Endothelial cell (in vitro differentiated cells): ENCODE measurements around the gene KCNIP4. TPM values are rescaled to one million over a fixed set of nuclear protein-coding genes. Genes with fewer than 3 reads are reported as not detected.
A peak's percentile ranks its signal among the peaks of the same experiment; 100 is the strongest.

Source experiments
- DNase-seq: peaks from one replicate; pipeline ENCODE4 v3.0.0; 2021; ENCODE audit warnings: low spot score
- H3K27ac Mint-ChIP-seq: one replicate; pipeline ENCODE4 v1.8.0; 2021; ENCODE audit warnings: mixed read lengths, inconsistent platforms; ENCODE audit not compliant: unreplicated experiment
- H3K27me3 Mint-ChIP-seq: one replicate; pipeline ENCODE4 v1.8.0; 2021; ENCODE audit warnings: mild to moderate bottlenecking, moderate library complexity, mixed read lengths, inconsistent platforms; ENCODE audit not compliant: unreplicated experiment
- H3K36me3 Mint-ChIP-seq: one replicate; pipeline ENCODE4 v1.8.0; 2021; ENCODE audit warnings: mild to moderate bottlenecking, low read depth, mixed read lengths, inconsistent platforms; ENCODE audit not compliant: unreplicated experiment
- H3K4me1 Mint-ChIP-seq: one replicate; pipeline ENCODE4 v1.8.0; 2021; ENCODE audit warnings: mild to moderate bottlenecking, mixed read lengths, inconsistent platforms; ENCODE audit not compliant: unreplicated experiment
- H3K4me3 Mint-ChIP-seq: one replicate; pipeline ENCODE4 v1.8.0; 2021; ENCODE audit warnings: mild to moderate bottlenecking, mixed read lengths, inconsistent platforms; ENCODE audit not compliant: unreplicated experiment
- H3K9me3 Mint-ChIP-seq: one replicate; pipeline ENCODE4 v1.8.0; 2021; ENCODE audit warnings: mixed read lengths, inconsistent platforms; ENCODE audit not compliant: unreplicated experiment
- CTCF ChIP-seq: fragments of 200-600 bp; sonication (generic); IDR thresholded peaks from one replicate; pipeline ENCODE4 v1.5.0; 2021; ENCODE audit warnings: antibody characterized with exemption; ENCODE audit not compliant: unreplicated experiment
- total RNA-seq: library from RNA; stranded (reverse); fragmentation: NEBNext Ultra II Directional; extraction: Animal tissue kit (Norgen Biotek cat#: 25700); gene quantifications from one replicate; pipeline ENCODE4 v1.2.1, GENCODE V29; 2021; ENCODE audit not compliant: unreplicated experiment

The KCNIP4 gene
- total RNA-seq, 1 donor from 2014 or later = 0.31 TPM

- Mint-ChIP-seq H3K4me3 (no peak overlapping the region), H3K4me1 (no peaks in the 10 kb centered on the region), H3K9me3 (peaks cover 6% of the 10 kb centered on the region), H3K36me3 (peaks cover 6% of the 10 kb centered on the region), H3K27ac (no peak overlapping the region), H3K27me3 (no peaks in the 10 kb centered on the region)
- TF ChIP-seq CTCF = no peak
- no peak for DNase-seq
Measured at GRCh38 chr4:20778896-20779295, 1169.7 kb downstream of the KCNIP4 start.

GRCh38 chr4:20773144-20773997, 1175.2 kb downstream of the KCNIP4 start:
- H3K27me3 Mint-ChIP-seq = peaks cover 2% of the 10 kb centered on the region

GRCh38 chr4:20764366-20764992, 1184.1 kb downstream of the KCNIP4 start:
- Mint-ChIP-seq H3K27ac (no peak overlapping the region), H3K4me3 (no peak overlapping the region), H3K36me3 (no peaks in the 10 kb centered on the region), H3K27me3 (peaks cover 2% of the 10 kb centered on the region), H3K9me3 (no peaks in the 10 kb centered on the region), H3K4me1 (no peaks in the 10 kb centered on the region)
- no peak for DNase-seq
- no peak for TF ChIP-seq CTCF

More at GRCh38 chr4:20773144-20773997, 1175.2 kb downstream of the KCNIP4 start:
- H3K4me3 Mint-ChIP-seq = no peak overlapping the region
- DNase-seq = peak; percentile 69
- H3K9me3 Mint-ChIP-seq = no peaks in the 10 kb centered on the region
- H3K4me1 Mint-ChIP-seq = no peaks in the 10 kb centered on the region
- TF ChIP-seq CTCF = peak; percentile 78
- H3K27ac Mint-ChIP-seq = no peak overlapping the region
- H3K36me3 Mint-ChIP-seq = no peaks in the 10 kb centered on the region

- no peak overlapping the region for H3K27ac Mint-ChIP-seq
Measured at GRCh38 chr4:20761826-20762225, 1186.7 kb downstream of the KCNIP4 start.

More at GRCh38 chr4:20761826-20762225, 1186.7 kb downstream of the KCNIP4 start:
- H3K9me3 Mint-ChIP-seq = no peaks in the 10 kb centered on the region
- no peaks in the 10 kb centered on the region for H3K36me3 Mint-ChIP-seq
- peaks cover 2% of the 10 kb centered on the region for H3K27me3 Mint-ChIP-seq
- no peaks in the 10 kb centered on the region for H3K4me1 Mint-ChIP-seq
- no peak for DNase-seq
- TF ChIP-seq CTCF = no peak
- H3K4me3 Mint-ChIP-seq = no peak overlapping the region
